Endodermal cell (in vitro differentiated cells): ENCODE results near the gene ABCC6. TPM values are rescaled to one million over a fixed set of nuclear protein-coding genes. Genes with fewer than 3 reads are reported as not detected.
"Not testable (repeated sequence)": the region's sequence is repeated elsewhere in the genome, so short reads cannot be mapped to it uniquely, and the experiment has no call there.

Source experiments
- DNase-seq: peaks from one replicate; pipeline ENCODE4 v3.0.0-alpha.2; 2017
- H3K27ac ChIP-seq: 2 replicates; pipeline ENCODE4 v1.5.1; 2013; ENCODE audit warnings: mild to moderate bottlenecking, low read depth, low read length, moderate library complexity
- H3K27me3 ChIP-seq: 2 replicates; pipeline ENCODE4 v1.6.1; 2013; ENCODE audit warnings: mild to moderate bottlenecking, low read length, moderate library complexity; ENCODE audit not compliant: insufficient read depth, control insufficient read depth, poor library complexity, severe bottlenecking
- H3K36me3 ChIP-seq: 2 replicates; pipeline ENCODE4 v1.7.0; 2013; ENCODE audit warnings: mild to moderate bottlenecking, low read length, moderate library complexity; ENCODE audit not compliant: control insufficient read depth, insufficient read depth
- H3K4me1 ChIP-seq: one replicate; pipeline ENCODE4 v1.7.0; 2013; ENCODE audit warnings: low read length; ENCODE audit not compliant: control insufficient read depth, insufficient read depth
- H3K4me3 ChIP-seq: 2 replicates; pipeline ENCODE4 v1.5.1; 2013; ENCODE audit warnings: mild to moderate bottlenecking, low read length, moderate library complexity
- H3K9ac ChIP-seq: 2 replicates; pipeline ENCODE4 v1.6.1; 2013; ENCODE audit warnings: mild to moderate bottlenecking, low read length, moderate library complexity; ENCODE audit not compliant: poor library complexity, severe bottlenecking; ENCODE audit errors: extremely low read depth
- H3K9me3 ChIP-seq: 2 replicates; pipeline ENCODE4 v1.6.1; 2013; ENCODE audit warnings: mild to moderate bottlenecking, low read length, moderate library complexity; ENCODE audit not compliant: control insufficient read depth
- H3K27ac Mint-ChIP-seq: 2 replicates; pipeline ENCODE4 v1.8.0; 2020; ENCODE audit warnings: mixed read lengths
- H3K27me3 Mint-ChIP-seq: 2 replicates; pipeline ENCODE4 v1.8.0; 2021; ENCODE audit warnings: mild to moderate bottlenecking, mixed read lengths; ENCODE audit not compliant: insufficient read depth
- H3K36me3 Mint-ChIP-seq: 2 replicates; pipeline ENCODE4 v1.8.0; 2020; ENCODE audit warnings: low read depth, mixed read lengths
- H3K4me1 Mint-ChIP-seq: 2 replicates; pipeline ENCODE4 v1.8.0; 2020; ENCODE audit warnings: mixed read lengths
- H3K4me3 Mint-ChIP-seq: 2 replicates; pipeline ENCODE4 v1.8.0; 2020; ENCODE audit warnings: mild to moderate bottlenecking, moderate library complexity, mixed read lengths
- H3K9me3 Mint-ChIP-seq: 2 replicates; pipeline ENCODE4 v1.8.0; 2020; ENCODE audit warnings: mild to moderate bottlenecking, mixed read lengths
- CTCF ChIP-seq: fragments of 200-600 bp; sonication (generic); conservative IDR thresholded peaks from 2 replicates; pipeline ENCODE4 v1.5.0; 2021; ENCODE audit warnings: antibody characterized with exemption, mild to moderate bottlenecking
- WGBS, 2 experiments: methylation state at CpG; one replicate each; pipeline versions ENCODE4 v1.1.5 to v1.1.7; 2013; ENCODE audit warnings: missing lambda C conversion rate in 2 of 2, mixed read lengths in 1 of 2; ENCODE audit not compliant: insufficient coverage in 1 of 2, insufficient read length in 1 of 2; 5-methylcytosine and 5-hydroxymethylcytosine counted together
- total RNA-seq, 2 donors: library from RNA; stranded (reverse); fragmentation: NEBNext Ultra II Directional in 1 of 2; extraction: Animal tissue kit (Norgen Biotek cat#: 25700) in 1 of 2; gene quantifications; 2 replicates in 1 of 2; 3 replicates in 1 of 2; pipeline ENCODE4 v1.2.1, GENCODE V29; 2021

The ABCC6 gene
- total RNA-seq, 2 donors from 2014 or later: 6.5 to 7.8 TPM

- no peak overlapping the region for H3K9ac ChIP-seq
- 74 to 81% methylated on average over 6 to 8 of the region's 8 CpGs for WGBS, 2 experiments
Observed at GRCh38 chr16:16191493-16192167, 31.7 kb downstream of the ABCC6 start.

GRCh38 chr16:16190966-16191365 is 32.3 kb downstream of the ABCC6 start:
- not testable (repeated sequence) for DNase-seq, H3K4me1 ChIP-seq, H3K36me3 ChIP-seq, H3K27me3 ChIP-seq, H3K27ac Mint-ChIP-seq, H3K27ac ChIP-seq, H3K36me3 Mint-ChIP-seq, H3K9ac ChIP-seq, H3K4me3 Mint-ChIP-seq, H3K27me3 Mint-ChIP-seq, H3K9me3 ChIP-seq, H3K9me3 Mint-ChIP-seq, H3K4me3 ChIP-seq
- WGBS, 2 experiments: 88% methylated on average over 12 of the region's 12 CpGs; no CpG with 5 or more reads in 1 of the 2 experiments
- peaks cover 14% of the 10 kb centered on the region for H3K4me1 Mint-ChIP-seq

More at GRCh38 chr16:16191493-16192167, 31.7 kb downstream of the ABCC6 start:
- Histone ChIP-seq H3K36me3 (no peaks in the 10 kb centered on the region), H3K27ac (no peak overlapping the region), H3K9me3 (no peaks in the 10 kb centered on the region), H3K4me3 (no peak overlapping the region), H3K4me1 (peaks cover 3% of the 10 kb centered on the region), H3K27me3 (no peaks in the 10 kb centered on the region)
- peak; percentile 57 for DNase-seq
- no peaks in the 10 kb centered on the region for H3K9me3 Mint-ChIP-seq
- no peak overlapping the region for H3K4me3 Mint-ChIP-seq
- no peak for TF ChIP-seq CTCF
- no peaks in the 10 kb centered on the region for H3K27me3 Mint-ChIP-seq
- peak overlapping the region; percentile 33 for H3K27ac Mint-ChIP-seq
- no peaks in the 10 kb centered on the region for H3K36me3 Mint-ChIP-seq
- peaks cover 14% of the 10 kb centered on the region for H3K4me1 Mint-ChIP-seq

GRCh38 chr16:16190546-16190945 is 32.7 kb downstream of the ABCC6 start:
- H3K36me3 ChIP-seq: no peaks in the 10 kb centered on the region
- Mint-ChIP-seq H3K27ac (no peak overlapping the region), H3K9me3 (no peaks in the 10 kb centered on the region), H3K4me1 (peaks cover 14% of the 10 kb centered on the region), H3K4me3 (no peak overlapping the region), H3K36me3 (no peaks in the 10 kb centered on the region), H3K27me3 (no peaks in the 10 kb centered on the region)
- no peak overlapping the region for H3K27ac ChIP-seq
- no peak for TF ChIP-seq CTCF
- H3K4me1 ChIP-seq: peaks cover 3% of the 10 kb centered on the region
- H3K27me3 ChIP-seq: no peaks in the 10 kb centered on the region
- no peak for DNase-seq
- H3K4me3 ChIP-seq: no peak overlapping the region
- 88 to 95% methylated on average over 2 to 4 of the region's 5 CpGs for WGBS, 2 experiments
- no peak overlapping the region for H3K9ac ChIP-seq
- H3K9me3 ChIP-seq: no peaks in the 10 kb centered on the region

- H3K4me3 ChIP-seq: no peak overlapping the region
- WGBS, 2 experiments: 89 to 91% methylated on average over 6 to 8 of the region's 8 CpGs
- Mint-ChIP-seq H3K4me3 (no peak overlapping the region), H3K36me3 (no peaks in the 10 kb centered on the region), H3K27me3 (no peaks in the 10 kb centered on the region), H3K9me3 (no peaks in the 10 kb centered on the region), H3K27ac (no peak overlapping the region), H3K4me1 (peaks cover 12% of the 10 kb centered on the region)
- H3K9me3 ChIP-seq: no peaks in the 10 kb centered on the region
- H3K36me3 ChIP-seq: no peaks in the 10 kb centered on the region
- TF ChIP-seq CTCF: no peak
- peaks cover 3% of the 10 kb centered on the region for H3K4me1 ChIP-seq
- no peak for DNase-seq
- no peak overlapping the region for H3K27ac ChIP-seq
- H3K9ac ChIP-seq: no peak overlapping the region
- no peaks in the 10 kb centered on the region for H3K27me3 ChIP-seq
Observed at GRCh38 chr16:16189842-16190241, 33.5 kb downstream of the ABCC6 start.
